ENCODE measurements around the gene NACC2. TPM values are rescaled to one million over a fixed set of nuclear protein-coding genes. Genes with fewer than 3 reads are reported as not detected.

Gene NACC2
- polyA plus RNA-seq, 1 donor (not counting 4 experiments of a cell fraction or from before 2014, with no cell fraction given) = 4.6 TPM

DNA sequence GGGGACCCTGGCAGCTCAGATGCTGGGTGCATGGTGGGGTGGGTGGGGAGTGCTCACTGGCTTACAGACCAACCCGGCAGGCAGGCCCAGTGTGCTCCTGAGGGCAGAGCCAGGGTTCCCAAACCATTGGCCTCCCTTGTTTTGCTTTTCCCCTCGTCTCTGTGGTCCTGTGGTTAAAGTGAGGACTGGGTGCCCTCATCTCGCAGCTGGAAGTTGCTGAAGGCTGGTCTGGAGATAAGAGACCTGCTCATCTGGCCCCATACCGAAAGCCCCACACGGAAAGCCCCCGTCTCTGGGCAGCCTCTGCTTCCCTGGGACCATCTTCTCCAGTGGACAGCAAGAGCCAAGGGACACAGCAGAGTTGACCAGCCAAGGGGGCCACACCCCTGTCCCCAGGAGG is 9.8 kb upstream of the NACC2 start:
- Histone ChIP-seq H3K27ac (ENCODE audit: control insufficient read depth, insufficient read depth, low read length) (no peak overlapping the region), H3K27me3 (ENCODE audit: control insufficient read depth, extremely low read depth, insufficient read depth, low read length) (peaks cover 35% of the 10 kb centered on the region), H3K9me3 (ENCODE audit: control insufficient read depth, low read depth, low read length) (peaks cover under 1% of the 10 kb centered on the region), H3K9ac (ENCODE audit: control insufficient read depth, extremely low read depth, insufficient read depth, low read length) (no peak overlapping the region), H3K9me1 (ENCODE audit: control insufficient read depth, extremely low read depth, insufficient read depth, low read length) (no peaks in the 10 kb centered on the region), H3K4me2 (ENCODE audit: control insufficient read depth, extremely low read depth, insufficient read depth, low read depth, low read length) (no peak overlapping the region), H3K4me1 (ENCODE audit: control insufficient read depth, extremely low read depth, insufficient read depth, low read length) (peaks cover 24% of the 10 kb centered on the region), H3K36me3 (ENCODE audit: control insufficient read depth in 2 of 2, extremely low read depth in 1 of 2, insufficient read depth in 2 of 2, low read length in 2 of 2) (no peaks in the 10 kb centered on the region), H3K4me3 (ENCODE audit: control insufficient read depth in 2 of 3, extremely low read depth in 1 of 3, insufficient read depth in 2 of 3, low read depth in 1 of 3, low read length in 3 of 3) (no peak overlapping the region), H4K20me1 (ENCODE audit: control insufficient read depth, extremely low read depth, insufficient read depth, low read length) (no peaks in the 10 kb centered on the region), H3K79me2 (ENCODE audit: control insufficient read depth, insufficient read depth, low read length) (no peaks in the 10 kb centered on the region), H2AFZ (ENCODE audit: control insufficient read depth, low read length) (no peak overlapping the region)
- no peak for DNase-seq (ENCODE audit: low read depth, low spot score)
- dilution Hi-C loops (cut with MboI; ENCODE audit: extremely low pct_ligation_motif_present, low sequenced_read_pairs) = no loop called here
- TF ChIP-seq EZH2 (IDR thresholded peaks at IDR 0.05; ENCODE audit: low read length) (no peak), CTCF (optimal IDR thresholded peaks at IDR 0.05 in 1 of 3, IDR thresholded peaks at IDR 0.05 in 1 of 3, conservative IDR thresholded peaks at IDR 0.05 in 1 of 3; ENCODE audit: extremely low read depth in 1 of 3, insufficient read depth in 2 of 3, low read length in 3 of 3) (no peak)
- FAIRE-seq = no peak

GRCh38 chr9:136104488-136104800 is 9.4 kb upstream of the NACC2 start:
- TF ChIP-seq CTCF (optimal IDR thresholded peaks at IDR 0.05 in 1 of 3, IDR thresholded peaks at IDR 0.05 in 1 of 3, conservative IDR thresholded peaks at IDR 0.05 in 1 of 3; ENCODE audit: extremely low read depth in 1 of 3, insufficient read depth in 2 of 3, low read length in 3 of 3) (no peak), EZH2 (IDR thresholded peaks at IDR 0.05; ENCODE audit: low read length) (no peak)
- peaks cover 21% of the 10 kb centered on the region for H3K4me1 ChIP-seq (ENCODE audit: control insufficient read depth, extremely low read depth, insufficient read depth, low read length)
- peaks cover 35% of the 10 kb centered on the region for H3K27me3 ChIP-seq (ENCODE audit: control insufficient read depth, extremely low read depth, insufficient read depth, low read length)
- no peak overlapping the region for H3K27ac ChIP-seq (ENCODE audit: control insufficient read depth, insufficient read depth, low read length)
- no peaks in the 10 kb centered on the region for H4K20me1 ChIP-seq (ENCODE audit: control insufficient read depth, extremely low read depth, insufficient read depth, low read length)
- no peaks in the 10 kb centered on the region for H3K36me3 ChIP-seq (ENCODE audit: control insufficient read depth in 2 of 2, extremely low read depth in 1 of 2, insufficient read depth in 2 of 2, low read length in 2 of 2)
- H3K4me2 ChIP-seq (ENCODE audit: control insufficient read depth, extremely low read depth, insufficient read depth, low read depth, low read length) = no peak overlapping the region
- no peaks in the 10 kb centered on the region for H3K9me3 ChIP-seq (ENCODE audit: control insufficient read depth, low read depth, low read length)
- H3K9me1 ChIP-seq (ENCODE audit: control insufficient read depth, extremely low read depth, insufficient read depth, low read length) = no peaks in the 10 kb centered on the region
- DNase-seq (ENCODE audit: low read depth, low spot score) = no peak
- dilution Hi-C loops (cut with MboI; ENCODE audit: extremely low pct_ligation_motif_present, low sequenced_read_pairs) = no loop called here
- H3K4me3 ChIP-seq (ENCODE audit: control insufficient read depth in 2 of 3, extremely low read depth in 1 of 3, insufficient read depth in 2 of 3, low read depth in 1 of 3, low read length in 3 of 3) = no peak overlapping the region
- FAIRE-seq = no peak
- no peak overlapping the region for H2AFZ ChIP-seq (ENCODE audit: control insufficient read depth, low read length)
- no peaks in the 10 kb centered on the region for H3K79me2 ChIP-seq (ENCODE audit: control insufficient read depth, insufficient read depth, low read length)
- no peak overlapping the region for H3K9ac ChIP-seq (ENCODE audit: control insufficient read depth, extremely low read depth, insufficient read depth, low read length)
